ENCODE data around the gene OR9G1. TPM values are rescaled to one million over a fixed set of nuclear protein-coding genes. Genes with fewer than 3 reads are reported as not detected.

The OR9G1 gene
- total RNA-seq, 6 donors from 2014 or later, result not detected

GRCh38 chr11:56740107-56740506 is 41.2 kb downstream of the OR9G1 start:
- ATAC-seq (ENCODE audit: low FRiP score in 2 of 2) (no peak), DNase-seq (no peak)
- H3K4me1 ChIP-seq, result no peaks in the 10 kb centered on the region
- TF ChIP-seq EP300 (IDR thresholded peaks at IDR 0.05) (no peak), POLR2AphosphoS5 (IDR thresholded peaks at IDR 0.05) (no peak)
- WGBS, 2 donors, result 78 to 90% methylated on average over 3 of the region's 3 CpGs
- no peaks in the 10 kb centered on the region for H3K36me3 ChIP-seq
- no peaks in the 10 kb centered on the region for H3K9me3 ChIP-seq
- H3K27ac ChIP-seq, result no peak overlapping the region
- H3K4me3 ChIP-seq, result no peak overlapping the region
- H3K27me3 ChIP-seq, result no peaks in the 10 kb centered on the region

GRCh38 chr11:56740886-56741285 is 42.0 kb downstream of the OR9G1 start:
- ATAC-seq (ENCODE audit: low FRiP score in 2 of 2) (peak in 1 of 2 donors; percentile 40), DNase-seq (no peak)
- H3K27me3 ChIP-seq, result no peaks in the 10 kb centered on the region
- no peaks in the 10 kb centered on the region for H3K4me1 ChIP-seq
- no peak overlapping the region for H3K27ac ChIP-seq
- 76 to 83% methylated on average over 4 of the region's 4 CpGs for WGBS, 2 donors
- no peaks in the 10 kb centered on the region for H3K9me3 ChIP-seq
- TF ChIP-seq EP300 (IDR thresholded peaks at IDR 0.05), result no peak
- H3K36me3 ChIP-seq, result no peaks in the 10 kb centered on the region
- no peak overlapping the region for H3K4me3 ChIP-seq

GRCh38 chr11:56748597-56748996 is 49.7 kb downstream of the OR9G1 start, which contains the start of gene OR9G4:
TSS of gene OR9G4 (minus strand) at chr11:56748697. CDS start at chr11:56743766, 4,931 bp downstream.
- DNase-seq (no peak), ATAC-seq (ENCODE audit: low FRiP score in 2 of 2) (no peak)
- H3K9me3 ChIP-seq, result no peaks in the 10 kb centered on the region
- H3K27me3 ChIP-seq, result no peaks in the 10 kb centered on the region
- TF ChIP-seq EP300 (IDR thresholded peaks at IDR 0.05) (no peak), CTCF (IDR thresholded peaks at IDR 0.05) (no peak), POLR2AphosphoS5 (IDR thresholded peaks at IDR 0.05) (no peak), POLR2A (IDR thresholded peaks at IDR 0.05) (no peak)
- 48 to 67% methylated on average over 1 of the region's 1 CpG for WGBS, 2 donors
- H3K27ac ChIP-seq, result no peak within 1 kb of the TSS
- no peaks in the 10 kb centered on the region for H3K4me1 ChIP-seq
- no peak within 1 kb of the TSS for H3K4me3 ChIP-seq
- H3K36me3 ChIP-seq, result no peaks in the 10 kb centered on the region

GRCh38 chr11:56750190-56750589 is 51.3 kb downstream of the OR9G1 start:
- DNase-seq, result no peak
- no peaks in the 10 kb centered on the region for H3K4me1 ChIP-seq
- 87 to 91% methylated on average over 5 of the region's 5 CpGs for WGBS, 2 donors
- H3K9me3 ChIP-seq, result no peaks in the 10 kb centered on the region
- H3K27me3 ChIP-seq, result no peaks in the 10 kb centered on the region
- no peak overlapping the region for H3K4me3 ChIP-seq
- no peak for ATAC-seq (ENCODE audit: low FRiP score in 2 of 2)
- no peaks in the 10 kb centered on the region for H3K36me3 ChIP-seq
- TF ChIP-seq CTCF (IDR thresholded peaks at IDR 0.05) (no peak), EP300 (IDR thresholded peaks at IDR 0.05) (no peak), POLR2A (IDR thresholded peaks at IDR 0.05) (no peak), POLR2AphosphoS5 (IDR thresholded peaks at IDR 0.05) (no peak)
- H3K27ac ChIP-seq, result no peak overlapping the region

- no peak for DNase-seq
- TF ChIP-seq EP300 (IDR thresholded peaks at IDR 0.05), result no peak
- TF ChIP-seq POLR2AphosphoS5 (IDR thresholded peaks at IDR 0.05), result no peak
- no peak for TF ChIP-seq CTCF (IDR thresholded peaks at IDR 0.05)
- TF ChIP-seq POLR2A (IDR thresholded peaks at IDR 0.05), result no peak
- no peaks in the 10 kb centered on the region for H3K9me3 ChIP-seq
- H3K4me3 ChIP-seq, result no peak overlapping the region
- no peaks in the 10 kb centered on the region for H3K27me3 ChIP-seq
- H3K27ac ChIP-seq, result no peak overlapping the region
- 84 to 89% methylated on average over 5 of the region's 5 CpGs for WGBS, 2 donors
- ATAC-seq (ENCODE audit: low FRiP score in 2 of 2), result no peak
- no peaks in the 10 kb centered on the region for H3K4me1 ChIP-seq
- no peaks in the 10 kb centered on the region for H3K36me3 ChIP-seq
Measured at GRCh38 chr11:56751480-56751879, 52.6 kb downstream of the OR9G1 start.

Small RNAs within 50 kb of the gene (small RNA-seq; reads per million reads assigned to genes)
- gene AP001803.1 (0 reads per million in 4 donors), gene AP004245.1 (0 reads per million in 4 donors), gene MIR6128 (0 reads per million in 4 donors)

Other genes starting within 250 kb of the OR9G1 start
- gene OR5M3, start 225.7 kb upstream of the OR9G1 start, total RNA-seq, result not detected
- not detected for gene OR5M8, start 207.7 kb upstream of the OR9G1 start, total RNA-seq
- gene OR5M11, start 155.8 kb upstream of the OR9G1 start, total RNA-seq, result not detected
- not detected for gene OR5M10, start 121.4 kb upstream of the OR9G1 start, total RNA-seq
- not detected for gene OR5M1, start 84.2 kb upstream of the OR9G1 start, total RNA-seq
- gene OR5AP2, start 56.7 kb upstream of the OR9G1 start, total RNA-seq, result not detected
- gene OR5AR1, start 35.4 kb upstream of the OR9G1 start, total RNA-seq, result not detected
- not detected for gene OR9G4, start 49.6 kb downstream of the OR9G1 start, total RNA-seq